Measurements from ENCODE around the gene APEX2. TPM values are rescaled to one million over a fixed set of nuclear protein-coding genes. Genes with fewer than 3 reads are reported as not detected.

The APEX2 gene
- polyA plus RNA-seq, 1 donor from 2014 or later, result 3.0 TPM

DNA sequence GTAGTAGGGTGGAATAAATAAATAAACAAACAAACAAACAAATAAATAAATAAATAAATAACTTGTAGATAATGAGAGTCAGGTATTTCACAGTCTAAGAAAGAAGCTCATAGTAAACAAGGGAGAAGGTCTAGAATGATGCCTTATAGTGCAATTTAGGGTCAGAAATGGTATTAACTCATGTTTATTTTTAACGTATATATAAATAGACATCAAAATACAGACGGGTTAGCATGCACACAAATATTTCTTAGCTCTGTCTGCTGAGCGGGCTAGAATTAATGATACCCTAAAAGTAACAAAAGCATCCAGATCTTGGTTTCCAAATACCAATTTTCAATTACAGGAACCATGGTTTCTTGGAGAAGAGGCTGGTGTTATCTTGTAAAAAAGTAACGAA, 22.8 kb upstream of the APEX2 start:
- Histone ChIP-seq H2AFZ (ENCODE audit: low read depth, low read length) (no peak overlapping the region), H3K4me2 (ENCODE audit: low read length) (no peak overlapping the region), H3K4me3 (ENCODE audit: low read length) (no peak overlapping the region), H3F3A (ENCODE audit: insufficient read depth, low read length, poor library complexity, severe bottlenecking) (no peaks in the 10 kb centered on the region), H4K20me1 (ENCODE audit: insufficient read depth) (no peaks in the 10 kb centered on the region), H3K79me2 (replicated peaks; ENCODE audit: insufficient read depth, low read length) (no peaks in the 10 kb centered on the region), H3K27ac (ENCODE audit: low read length) (no peak overlapping the region), H3K9me2 (ENCODE audit: insufficient read depth, low read length) (no peaks in the 10 kb centered on the region), H3K9me3 (ENCODE audit: low read length) (no peaks in the 10 kb centered on the region), H3K27me3 (ENCODE audit: insufficient read depth, low read depth, low read length) (no peaks in the 10 kb centered on the region), H3K36me3 (ENCODE audit: insufficient read depth, low read length) (no peaks in the 10 kb centered on the region), H3K9ac (ENCODE audit: low read length) (no peak overlapping the region)
- no peak for TF ChIP-seq RAD21 (conservative IDR thresholded peaks at IDR 0.05)
- no peak for TF ChIP-seq TAF1 (IDR thresholded peaks at IDR 0.05; ENCODE audit: low read depth)
- TF ChIP-seq, protein P1, sequence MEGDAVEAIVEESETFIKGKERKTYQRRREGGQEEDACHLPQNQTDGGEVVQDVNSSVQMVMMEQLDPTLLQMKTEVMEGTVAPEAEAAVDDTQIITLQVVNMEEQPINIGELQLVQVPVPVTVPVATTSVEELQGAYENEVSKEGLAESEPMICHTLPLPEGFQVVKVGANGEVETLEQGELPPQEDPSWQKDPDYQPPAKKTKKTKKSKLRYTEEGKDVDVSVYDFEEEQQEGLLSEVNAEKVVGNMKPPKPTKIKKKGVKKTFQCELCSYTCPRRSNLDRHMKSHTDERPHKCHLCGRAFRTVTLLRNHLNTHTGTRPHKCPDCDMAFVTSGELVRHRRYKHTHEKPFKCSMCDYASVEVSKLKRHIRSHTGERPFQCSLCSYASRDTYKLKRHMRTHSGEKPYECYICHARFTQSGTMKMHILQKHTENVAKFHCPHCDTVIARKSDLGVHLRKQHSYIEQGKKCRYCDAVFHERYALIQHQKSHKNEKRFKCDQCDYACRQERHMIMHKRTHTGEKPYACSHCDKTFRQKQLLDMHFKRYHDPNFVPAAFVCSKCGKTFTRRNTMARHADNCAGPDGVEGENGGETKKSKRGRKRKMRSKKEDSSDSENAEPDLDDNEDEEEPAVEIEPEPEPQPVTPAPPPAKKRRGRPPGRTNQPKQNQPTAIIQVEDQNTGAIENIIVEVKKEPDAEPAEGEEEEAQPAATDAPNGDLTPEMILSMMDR (IDR thresholded peaks at IDR 0.05; ENCODE audit: poor library complexity, severe bottlenecking), result no peak
- TF ChIP-seq EZH2 (IDR thresholded peaks at IDR 0.05; ENCODE audit: borderline replicate concordance, insufficient read depth, low read length, poor library complexity, severe bottlenecking), result no peak
- TF ChIP-seq EP300 (conservative IDR thresholded peaks at IDR 0.05; ENCODE audit: poor library complexity, severe bottlenecking), result no peak
- TF ChIP-seq, protein P2, sequence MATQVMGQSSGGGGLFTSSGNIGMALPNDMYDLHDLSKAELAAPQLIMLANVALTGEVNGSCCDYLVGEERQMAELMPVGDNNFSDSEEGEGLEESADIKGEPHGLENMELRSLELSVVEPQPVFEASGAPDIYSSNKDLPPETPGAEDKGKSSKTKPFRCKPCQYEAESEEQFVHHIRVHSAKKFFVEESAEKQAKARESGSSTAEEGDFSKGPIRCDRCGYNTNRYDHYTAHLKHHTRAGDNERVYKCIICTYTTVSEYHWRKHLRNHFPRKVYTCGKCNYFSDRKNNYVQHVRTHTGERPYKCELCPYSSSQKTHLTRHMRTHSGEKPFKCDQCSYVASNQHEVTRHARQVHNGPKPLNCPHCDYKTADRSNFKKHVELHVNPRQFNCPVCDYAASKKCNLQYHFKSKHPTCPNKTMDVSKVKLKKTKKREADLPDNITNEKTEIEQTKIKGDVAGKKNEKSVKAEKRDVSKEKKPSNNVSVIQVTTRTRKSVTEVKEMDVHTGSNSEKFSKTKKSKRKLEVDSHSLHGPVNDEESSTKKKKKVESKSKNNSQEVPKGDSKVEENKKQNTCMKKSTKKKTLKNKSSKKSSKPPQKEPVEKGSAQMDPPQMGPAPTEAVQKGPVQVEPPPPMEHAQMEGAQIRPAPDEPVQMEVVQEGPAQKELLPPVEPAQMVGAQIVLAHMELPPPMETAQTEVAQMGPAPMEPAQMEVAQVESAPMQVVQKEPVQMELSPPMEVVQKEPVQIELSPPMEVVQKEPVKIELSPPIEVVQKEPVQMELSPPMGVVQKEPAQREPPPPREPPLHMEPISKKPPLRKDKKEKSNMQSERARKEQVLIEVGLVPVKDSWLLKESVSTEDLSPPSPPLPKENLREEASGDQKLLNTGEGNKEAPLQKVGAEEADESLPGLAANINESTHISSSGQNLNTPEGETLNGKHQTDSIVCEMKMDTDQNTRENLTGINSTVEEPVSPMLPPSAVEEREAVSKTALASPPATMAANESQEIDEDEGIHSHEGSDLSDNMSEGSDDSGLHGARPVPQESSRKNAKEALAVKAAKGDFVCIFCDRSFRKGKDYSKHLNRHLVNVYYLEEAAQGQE (IDR thresholded peaks at IDR 0.05; ENCODE audit: borderline replicate concordance), result no peak
- no peak for TF ChIP-seq POLR2AphosphoS5 (IDR thresholded peaks at IDR 0.05)
- no peak for TF ChIP-seq MXI1 (conservative IDR thresholded peaks at IDR 0.05; ENCODE audit: poor library complexity, severe bottlenecking)
- TF ChIP-seq SMC3 (conservative IDR thresholded peaks at IDR 0.05; ENCODE audit: poor library complexity), result no peak

DNA sequence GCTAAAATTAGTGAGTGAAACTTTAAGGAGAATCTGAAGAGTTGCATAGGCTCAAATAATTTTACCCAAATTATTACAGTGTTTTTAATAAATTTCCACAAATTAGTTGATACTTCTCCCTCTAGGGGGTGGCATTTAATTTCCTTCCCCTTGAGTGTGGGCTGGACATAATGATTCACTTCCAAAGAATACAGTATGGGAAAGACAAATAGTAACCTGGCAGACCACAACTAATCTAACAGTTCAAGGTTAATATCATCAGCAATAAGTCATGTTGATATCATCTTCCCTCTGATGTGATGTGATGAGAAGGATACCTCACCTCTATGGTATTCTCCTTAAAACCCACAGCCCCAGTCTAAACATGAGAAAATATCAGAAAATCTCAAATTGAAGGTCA, 21.7 kb upstream of the APEX2 start:
- H3K4me2 ChIP-seq (ENCODE audit: low read length), result no peak overlapping the region
- no peak overlapping the region for H3K9ac ChIP-seq (ENCODE audit: low read length)
- no peaks in the 10 kb centered on the region for H4K20me1 ChIP-seq (ENCODE audit: insufficient read depth)
- TF ChIP-seq, protein P1 (IDR thresholded peaks at IDR 0.05; ENCODE audit: poor library complexity, severe bottlenecking), result no peak
- TF ChIP-seq SMC3 (conservative IDR thresholded peaks at IDR 0.05; ENCODE audit: poor library complexity), result no peak
- TF ChIP-seq, protein P2 (IDR thresholded peaks at IDR 0.05; ENCODE audit: borderline replicate concordance), result no peak
- TF ChIP-seq RAD21 (conservative IDR thresholded peaks at IDR 0.05), result no peak
- no peak for TF ChIP-seq MXI1 (conservative IDR thresholded peaks at IDR 0.05; ENCODE audit: poor library complexity, severe bottlenecking)
- no peak for TF ChIP-seq POLR2AphosphoS5 (IDR thresholded peaks at IDR 0.05)
- no peak for TF ChIP-seq EP300 (conservative IDR thresholded peaks at IDR 0.05; ENCODE audit: poor library complexity, severe bottlenecking)
- no peak for TF ChIP-seq TAF1 (IDR thresholded peaks at IDR 0.05; ENCODE audit: low read depth)
- TF ChIP-seq EZH2 (IDR thresholded peaks at IDR 0.05; ENCODE audit: borderline replicate concordance, insufficient read depth, low read length, poor library complexity, severe bottlenecking), result no peak
- no peaks in the 10 kb centered on the region for H3K9me3 ChIP-seq (ENCODE audit: low read length)
- H3K27ac ChIP-seq (ENCODE audit: low read length), result no peak overlapping the region
- no peaks in the 10 kb centered on the region for H3K36me3 ChIP-seq (ENCODE audit: insufficient read depth, low read length)
- H3F3A ChIP-seq (ENCODE audit: insufficient read depth, low read length, poor library complexity, severe bottlenecking), result no peaks in the 10 kb centered on the region
- no peaks in the 10 kb centered on the region for H3K27me3 ChIP-seq (ENCODE audit: insufficient read depth, low read depth, low read length)
- H3K4me3 ChIP-seq (ENCODE audit: low read length), result no peak overlapping the region
- H3K79me2 ChIP-seq (replicated peaks; ENCODE audit: insufficient read depth, low read length), result no peaks in the 10 kb centered on the region
- no peaks in the 10 kb centered on the region for H3K9me2 ChIP-seq (ENCODE audit: insufficient read depth, low read length)
- no peak overlapping the region for H2AFZ ChIP-seq (ENCODE audit: low read depth, low read length)
